ENCODE measurements around the gene LEKR1. TPM values are rescaled to one million over a fixed set of nuclear protein-coding genes. Genes with fewer than 3 reads are reported as not detected.

Gene LEKR1
- total RNA-seq, 2 experiments from 2014 or later: 0.40 to 1.1 TPM

- no peaks in the 10 kb centered on the region for H3K36me3 Mint-ChIP-seq (ENCODE audit: low read depth)
- CTCF ChIA-PET: no interaction called here
- no peak for DNase-seq
- intact Hi-C loops (cut with micrococcal nuclease): no loop called here
- no peaks in the 10 kb centered on the region for H3K9me3 Mint-ChIP-seq
- POLR2A ChIA-PET: interaction anchor here (1.0 kb wide), 1 partner anchor 24 kb away, joined by 6 read pairs; no protein-coding TSS in a partner anchor
- no peak for ATAC-seq
- no peaks in the 10 kb centered on the region for H3K27me3 Mint-ChIP-seq
- no peaks in the 10 kb centered on the region for H3K4me1 Mint-ChIP-seq (ENCODE audit: low read depth)
- no peak overlapping the region for H3K27ac Mint-ChIP-seq
- no peak for TF ChIP-seq CTCF (IDR thresholded peaks at IDR 0.05)
- H3K4me3 Mint-ChIP-seq: no peak overlapping the region
Measured at GRCh38 chr3:156840826-156841689, 14.9 kb downstream of the LEKR1 start.

GRCh38 chr3:156843071-156843808 is 17.1 kb downstream of the LEKR1 start:
- no peaks in the 10 kb centered on the region for H3K27me3 Mint-ChIP-seq
- CTCF ChIA-PET: no interaction called here
- no peak overlapping the region for H3K27ac Mint-ChIP-seq
- no peaks in the 10 kb centered on the region for H3K36me3 Mint-ChIP-seq (ENCODE audit: low read depth)
- no peaks in the 10 kb centered on the region for H3K9me3 Mint-ChIP-seq
- no peaks in the 10 kb centered on the region for H3K4me1 Mint-ChIP-seq (ENCODE audit: low read depth)
- H3K4me3 Mint-ChIP-seq: no peak overlapping the region
- POLR2A ChIA-PET: no interaction called here
- DNase-seq (no peak), ATAC-seq (no peak)
- no peak for TF ChIP-seq CTCF (IDR thresholded peaks at IDR 0.05)
- intact Hi-C loops (cut with micrococcal nuclease): no loop called here

GRCh38 chr3:156847752-156848448 is 21.7 kb downstream of the LEKR1 start:
- no peak for DNase-seq
- no peaks in the 10 kb centered on the region for H3K4me1 Mint-ChIP-seq (ENCODE audit: low read depth)
- ChIA-PET CTCF (no interaction called here), POLR2A (no interaction called here)
- ATAC-seq: no peak
- intact Hi-C loops (cut with micrococcal nuclease): no loop called here
- no peaks in the 10 kb centered on the region for H3K9me3 Mint-ChIP-seq
- H3K27me3 Mint-ChIP-seq: no peaks in the 10 kb centered on the region
- no peak overlapping the region for H3K27ac Mint-ChIP-seq
- no peak for TF ChIP-seq CTCF (IDR thresholded peaks at IDR 0.05)
- no peak overlapping the region for H3K4me3 Mint-ChIP-seq
- no peaks in the 10 kb centered on the region for H3K36me3 Mint-ChIP-seq (ENCODE audit: low read depth)

GRCh38 chr3:156859578-156859977 is 33.4 kb downstream of the LEKR1 start:
- CTCF ChIA-PET: no interaction called here
- Mint-ChIP-seq H3K27me3 (no peaks in the 10 kb centered on the region), H3K9me3 (no peaks in the 10 kb centered on the region), H3K4me3 (no peak overlapping the region), H3K4me1 (ENCODE audit: low read depth) (no peaks in the 10 kb centered on the region), H3K36me3 (ENCODE audit: low read depth) (no peaks in the 10 kb centered on the region), H3K27ac (no peak overlapping the region)
- TF ChIP-seq CTCF (IDR thresholded peaks at IDR 0.05): no peak
- DNase-seq: no peak
- POLR2A ChIA-PET: no interaction called here
- intact Hi-C loops (cut with micrococcal nuclease): no loop called here
- no peak for ATAC-seq
